COLO668 (cell line): ENCODE data around the gene GPR35.
"Not testable (repeated sequence)": the region's sequence is repeated elsewhere in the genome, so short reads cannot be mapped to it uniquely, and the experiment has no call there.

Source experiments
- DNase-seq: peaks from one replicate; lab custom pipeline; 2025; ENCODE audit not compliant: unreplicated experiment; lab: John Stamatoyannopoulos, UW

GPR35 gene

DNA sequence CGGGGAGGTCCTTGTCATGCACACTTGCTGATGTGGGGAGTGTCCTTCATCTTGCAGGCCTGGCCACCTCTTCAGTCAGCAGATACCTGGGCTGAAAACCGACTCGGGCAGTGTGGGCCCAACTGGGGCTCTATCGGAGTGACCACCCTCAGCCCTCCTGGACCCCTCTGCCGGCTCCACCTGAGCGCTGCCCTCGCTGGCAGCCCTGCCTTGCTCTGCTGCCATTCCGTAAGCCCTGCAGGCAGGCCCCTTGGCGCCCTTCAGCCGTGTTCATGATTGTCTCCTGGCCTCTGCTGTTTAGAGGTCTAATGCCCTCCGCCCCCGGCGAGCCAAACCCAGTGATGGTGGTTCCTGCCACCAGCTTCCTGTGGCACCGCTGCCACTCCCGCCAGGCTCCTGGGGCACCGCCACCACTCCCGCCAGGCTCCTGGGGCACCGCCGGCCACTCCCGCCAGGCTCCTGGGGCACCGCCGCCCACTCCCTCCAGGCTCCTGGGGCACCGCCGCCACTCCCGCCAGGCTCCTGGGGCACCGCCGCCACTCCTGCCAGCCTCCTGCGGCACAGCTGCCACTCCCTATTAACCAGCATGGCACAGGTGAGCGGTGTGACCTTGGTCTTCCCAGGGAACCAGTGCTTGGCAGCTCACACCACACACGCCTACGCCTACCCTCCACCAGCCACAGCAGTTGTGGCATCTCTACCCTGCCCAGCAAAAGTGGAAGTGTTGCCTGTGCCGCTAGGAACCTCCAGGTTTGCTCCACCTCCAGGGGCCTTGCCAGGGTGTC lies 22.8 kb upstream of the GPR35 start:
- no peak for DNase-seq

DNA sequence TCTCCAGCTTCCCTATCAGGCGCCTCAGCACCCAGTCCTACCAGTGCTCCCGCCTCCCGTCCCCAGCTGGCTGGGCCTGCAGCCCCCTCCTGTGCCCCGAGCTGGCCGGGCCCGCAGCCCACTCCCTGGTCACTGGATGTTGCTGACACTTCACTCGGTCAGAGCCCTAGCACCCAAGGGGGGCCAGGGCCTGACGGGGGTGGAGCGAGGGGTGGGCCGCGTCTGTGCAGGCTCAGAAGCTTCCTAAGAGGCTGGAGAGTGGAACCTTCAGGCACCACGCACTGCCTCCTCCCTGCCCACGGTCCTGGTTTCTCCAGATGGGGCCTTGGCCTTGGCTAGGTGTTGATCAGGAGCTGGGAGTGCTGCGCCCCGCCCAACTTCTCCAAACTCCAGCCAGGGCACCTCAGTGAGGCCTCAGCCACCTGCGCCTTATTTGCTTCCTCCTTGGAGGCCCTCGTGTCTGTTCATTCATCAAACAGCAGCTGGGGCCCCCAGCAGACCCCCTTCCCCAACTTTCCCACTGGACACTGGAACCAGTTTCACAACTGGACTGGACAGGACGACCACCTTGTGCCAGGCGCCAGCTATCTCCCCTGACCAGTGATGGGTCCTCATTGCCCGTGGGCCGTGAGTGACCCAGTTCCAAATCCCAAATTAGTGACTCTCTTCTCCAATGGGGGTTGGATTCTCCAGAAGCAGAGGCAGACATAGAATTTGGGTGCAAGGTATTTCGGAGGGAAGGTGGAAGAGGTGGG lies 22.0 kb upstream of the GPR35 start:
- DNase-seq = no peak

DNA sequence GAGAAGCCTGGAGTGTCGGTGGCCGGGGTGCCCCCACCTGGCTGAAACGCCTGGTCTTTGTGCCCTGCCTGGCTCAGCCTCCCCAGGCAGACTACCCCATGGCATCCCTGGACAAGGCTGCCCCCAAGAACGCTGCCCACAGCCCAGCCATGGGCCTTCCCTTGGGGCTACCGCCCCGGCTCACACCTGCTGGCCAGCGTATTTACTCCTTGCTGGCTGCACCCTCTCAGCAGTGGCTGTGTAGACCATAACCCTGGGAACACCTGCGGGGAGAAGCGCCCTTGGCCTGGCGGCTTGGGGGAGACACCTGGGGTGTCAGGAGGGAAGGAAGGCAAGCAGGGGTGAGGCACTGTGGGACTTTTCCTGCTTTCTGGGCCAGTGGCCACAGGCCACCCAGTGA lies 21.4 kb upstream of the GPR35 start:
- no peak for DNase-seq

DNA sequence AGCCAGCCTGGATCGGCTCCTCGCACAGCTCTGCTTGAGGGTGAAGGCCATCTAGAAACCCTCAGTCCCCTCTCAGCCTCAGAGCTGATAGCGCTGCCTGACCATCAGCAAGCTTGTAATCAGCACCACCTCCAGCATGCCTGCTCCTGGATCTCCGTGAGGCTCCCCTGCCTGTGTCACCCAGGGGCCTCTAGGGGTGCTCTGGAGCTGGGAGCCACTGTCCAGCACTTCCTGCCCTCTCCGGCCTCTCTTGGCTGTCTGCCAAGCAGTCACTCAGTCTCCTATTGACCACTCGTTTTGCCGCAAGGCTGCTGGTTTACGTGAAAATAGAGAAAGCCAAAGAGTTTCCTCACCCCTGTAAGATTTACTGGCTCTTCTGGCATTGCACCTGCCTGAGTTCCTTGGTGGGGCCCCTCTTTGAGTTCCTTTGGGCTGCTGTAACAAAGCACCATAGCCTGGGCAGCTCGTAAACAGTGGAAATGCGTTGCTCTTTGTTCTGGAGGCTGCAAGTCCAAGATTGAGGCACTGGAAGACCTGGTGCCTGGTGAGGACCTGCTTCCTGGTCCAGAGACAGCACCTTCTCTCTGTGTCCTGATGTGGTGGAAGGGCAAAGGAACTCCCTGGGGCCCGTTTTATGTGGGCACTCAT lies 20.9 kb upstream of the GPR35 start:
- peak; percentile 80 for DNase-seq

DNA sequence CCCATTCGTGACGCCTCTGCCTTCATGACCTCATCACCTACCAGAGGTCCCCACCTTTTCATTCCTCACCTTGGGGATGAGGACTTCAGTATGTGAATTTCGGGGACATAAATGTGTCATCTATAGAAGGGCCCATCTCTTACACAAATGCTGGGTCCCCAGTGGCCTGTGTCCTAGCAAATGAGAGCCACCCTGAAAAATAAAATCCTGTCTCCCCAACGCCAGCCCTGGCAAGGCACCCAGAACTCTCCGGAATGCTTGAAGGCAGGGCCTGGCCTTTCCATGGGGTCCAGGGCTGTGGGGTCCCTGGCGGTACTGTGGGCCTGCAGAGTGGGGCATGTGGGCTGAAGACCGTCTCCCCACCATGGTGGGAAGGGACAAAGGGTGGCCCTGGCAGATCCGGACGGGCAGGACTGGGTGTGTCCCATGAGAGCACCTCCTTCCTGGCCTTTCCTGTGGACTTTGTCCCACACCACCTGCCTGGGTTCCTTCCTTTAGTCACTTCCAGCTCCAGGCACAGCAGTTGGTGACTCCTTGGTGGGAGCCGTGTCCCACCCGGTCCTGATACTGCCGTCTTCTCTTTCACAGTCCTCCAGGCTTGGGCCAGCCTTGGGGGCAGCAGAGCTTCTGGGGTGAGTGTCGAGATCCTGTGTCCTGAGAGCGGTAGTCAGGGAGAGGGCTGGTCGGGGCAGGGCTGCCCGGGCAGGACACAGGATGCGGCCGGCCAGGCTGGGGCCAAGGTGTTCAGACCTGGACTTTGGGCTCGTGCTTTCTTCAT lies 20.2 kb upstream of the GPR35 start:
- peak; percentile 62 for DNase-seq

DNA sequence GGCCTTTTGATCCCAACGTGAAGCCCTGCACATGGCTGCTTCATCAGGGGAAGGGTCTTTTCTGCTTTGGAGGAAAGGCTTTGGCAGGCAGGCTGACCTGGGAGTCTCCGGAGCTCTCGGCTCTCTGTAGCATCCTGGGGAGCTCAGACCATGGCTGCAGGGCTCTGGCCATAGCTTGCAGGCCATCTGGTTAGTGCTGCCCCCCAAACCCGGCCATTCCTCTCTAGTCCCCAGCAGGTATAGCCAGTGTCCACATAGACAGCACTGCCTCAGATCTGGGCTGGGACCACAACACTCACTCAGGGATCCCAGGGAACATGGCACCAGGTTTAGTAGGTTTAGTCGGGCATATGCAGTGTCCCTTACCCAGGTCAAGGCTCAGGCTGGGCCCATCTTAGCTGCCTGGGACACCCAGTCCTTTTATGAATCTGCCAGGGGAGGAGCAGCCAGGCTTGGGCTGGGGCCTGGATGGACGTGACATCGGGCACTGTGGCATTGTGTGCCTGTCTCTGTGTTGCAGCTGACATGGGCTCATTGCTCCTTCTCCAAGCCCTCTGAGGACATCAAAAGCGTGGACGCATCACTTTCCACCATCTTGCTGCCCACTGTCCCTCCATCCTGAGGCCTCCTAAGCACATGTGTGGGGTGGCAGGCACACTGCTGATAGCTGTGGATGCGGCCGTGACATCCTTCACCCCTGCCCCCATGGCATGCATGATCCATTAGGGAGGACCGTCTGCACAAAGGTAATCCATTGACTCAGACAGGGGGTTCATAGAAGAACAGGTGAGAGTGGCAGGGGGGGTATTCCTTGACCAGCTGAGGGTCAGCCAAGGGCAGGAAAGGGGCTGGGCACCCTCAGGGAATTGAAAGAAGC lies 19.2 kb upstream of the GPR35 start:
- DNase-seq = no peak

DNA sequence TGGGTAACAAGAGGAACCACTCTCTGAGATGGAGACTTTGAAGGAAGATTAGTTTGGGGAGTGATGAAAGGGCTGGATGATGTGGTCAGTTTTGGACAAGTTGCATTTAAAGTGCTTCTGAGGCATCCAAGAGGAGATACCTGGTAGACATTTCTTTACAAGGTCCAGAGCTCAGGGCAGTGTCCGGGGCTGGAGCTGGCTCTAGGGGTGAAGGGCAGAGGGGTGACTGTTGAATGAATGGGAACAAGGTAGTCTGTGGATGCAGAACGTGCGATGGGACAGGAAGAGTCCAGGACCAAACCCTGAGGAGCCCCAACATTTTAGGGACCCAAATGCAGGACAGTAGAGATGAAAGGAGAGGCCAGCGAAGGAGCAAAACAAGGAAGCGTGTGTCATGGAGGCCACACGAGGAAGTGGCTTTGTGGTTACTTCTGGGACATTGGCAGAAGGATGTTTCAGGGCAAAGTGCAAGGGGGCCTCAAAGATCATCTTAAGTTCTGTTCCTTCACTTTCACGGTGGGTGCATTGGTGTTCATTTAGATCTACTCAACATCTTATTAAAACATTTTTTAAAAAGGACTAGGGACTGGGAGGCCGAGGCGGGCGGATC lies 13.6 kb upstream of the GPR35 start:
- no peak for DNase-seq

DNA sequence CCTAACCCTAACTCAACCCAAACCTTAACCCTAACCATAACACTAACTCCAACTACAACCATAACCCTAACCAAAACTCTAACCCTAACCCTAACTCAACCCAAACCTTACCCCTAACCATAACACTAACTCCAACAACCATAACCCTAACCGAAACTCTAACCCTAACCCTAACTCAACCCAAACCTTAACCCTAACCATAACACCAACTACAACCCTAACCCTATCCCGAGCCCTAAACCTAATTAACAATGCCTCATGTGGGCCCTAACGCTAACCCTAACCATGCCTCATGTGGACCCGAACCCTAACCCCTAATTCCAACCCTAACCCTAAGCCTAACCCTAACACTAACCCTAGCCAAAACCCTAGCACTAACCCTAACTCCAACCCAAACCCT lies 11.5 kb upstream of the GPR35 start:
- DNase-seq = no peak

DNA sequence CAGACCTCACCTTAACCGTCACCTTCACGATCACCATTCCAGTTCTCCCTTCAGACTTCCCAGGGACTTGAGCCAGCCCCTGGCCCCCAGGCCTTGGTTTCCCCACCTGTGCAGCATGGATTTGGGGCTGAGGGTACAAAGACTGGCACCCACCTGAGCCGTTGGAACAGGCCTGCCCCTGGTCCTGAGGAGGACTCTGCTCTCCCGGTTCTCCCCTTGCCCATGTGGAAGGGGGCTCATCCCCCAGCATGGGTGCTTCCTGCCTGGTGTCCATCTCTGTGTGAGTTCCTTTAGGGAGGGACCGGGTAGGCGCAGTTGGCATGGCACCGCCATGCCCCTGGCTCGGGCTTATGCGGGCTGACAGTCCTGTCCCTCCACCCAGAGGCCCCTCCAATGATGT lies 10.9 kb upstream of the GPR35 start:
- no peak for DNase-seq

DNA sequence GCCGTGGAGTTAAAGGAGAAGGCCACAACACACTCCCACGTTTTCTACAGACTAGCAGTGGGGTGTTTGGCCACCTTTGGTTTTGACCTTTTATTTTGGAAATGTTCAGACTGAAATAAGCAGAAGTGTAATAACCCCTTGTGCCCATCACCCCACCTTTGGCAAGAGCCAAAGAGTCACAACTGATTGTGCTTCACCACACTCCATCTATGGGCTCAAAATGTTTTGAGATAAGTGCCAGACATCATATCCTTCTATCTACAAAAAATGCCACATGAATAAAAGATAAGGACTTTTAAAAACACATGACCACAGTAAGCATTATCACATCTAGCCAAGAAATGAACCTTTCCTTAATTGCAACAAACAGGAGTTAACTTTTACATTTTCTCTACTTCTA lies 9.9 kb upstream of the GPR35 start:
- no peak for DNase-seq

DNA sequence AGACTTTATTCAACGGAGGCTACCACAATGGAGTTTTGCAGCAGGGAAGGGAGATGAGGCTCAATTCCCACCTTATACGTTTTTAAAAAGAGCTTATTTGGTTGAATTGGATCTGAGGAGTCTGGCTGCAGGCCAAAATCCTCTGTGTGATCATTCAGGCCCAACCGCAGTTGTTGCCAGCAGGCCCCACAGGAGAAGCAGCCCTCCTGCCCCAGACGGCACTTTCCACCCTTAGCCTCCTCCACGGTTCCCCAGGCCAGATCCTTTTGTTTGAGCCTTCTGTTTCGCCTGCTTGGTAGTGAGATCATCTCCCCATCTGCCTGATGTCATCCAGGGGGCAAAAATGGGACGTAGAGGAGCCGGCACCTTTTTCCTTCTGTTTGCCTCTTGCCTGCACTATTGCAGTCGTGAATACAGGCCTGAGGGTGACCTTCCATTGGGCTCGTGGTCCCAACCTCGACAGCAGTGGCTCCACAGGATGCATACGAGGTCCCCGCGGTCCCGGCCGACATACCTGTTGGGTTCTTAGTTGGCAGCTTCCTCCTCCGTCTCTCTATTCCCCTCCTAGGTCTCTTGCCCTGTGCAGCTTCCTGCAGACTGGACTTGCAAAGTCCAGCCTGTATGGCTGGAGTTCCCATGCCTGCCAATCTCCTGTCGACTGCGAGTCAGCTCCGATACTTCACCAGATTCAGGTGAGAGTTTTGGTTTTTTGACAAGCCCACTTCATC lies 9.3 kb upstream of the GPR35 start:
- DNase-seq = no peak

DNA sequence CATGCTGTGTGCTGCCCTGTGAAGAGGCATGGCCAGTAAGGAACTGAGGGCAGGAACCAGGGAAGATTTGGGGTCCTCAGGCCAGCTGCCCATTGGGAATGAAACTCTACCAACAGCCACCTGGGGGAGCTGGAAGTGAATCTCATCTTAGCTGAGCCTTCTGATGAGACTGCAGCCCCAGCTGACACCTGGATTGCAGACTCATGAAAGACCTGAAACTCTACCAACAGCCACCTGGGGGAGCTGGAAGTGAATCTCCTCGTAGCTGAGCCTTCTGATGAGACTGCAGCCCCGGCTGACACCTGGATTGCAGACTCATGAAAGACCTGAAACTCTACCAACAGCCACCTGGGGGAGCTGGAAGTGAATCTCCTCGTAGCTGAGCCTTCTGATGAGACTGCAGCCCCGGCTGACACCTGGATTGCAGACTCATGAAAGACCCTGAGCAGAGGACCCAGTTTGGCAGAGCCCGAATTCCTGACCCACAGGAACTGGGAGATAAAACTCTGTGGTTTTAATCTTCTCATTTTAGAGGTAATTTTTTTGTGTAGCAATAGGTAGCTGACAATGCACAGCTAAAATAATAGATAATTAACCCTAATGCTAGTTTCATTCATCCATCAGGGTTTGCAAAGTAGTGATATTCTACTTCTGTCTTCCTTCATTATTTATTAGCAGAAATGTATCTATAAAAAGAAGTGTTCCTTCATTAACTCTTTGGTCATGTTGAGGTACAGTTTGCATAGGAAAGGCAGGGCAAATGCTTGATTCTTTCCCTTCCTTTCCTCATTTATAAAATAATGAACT lies 8.2 kb upstream of the GPR35 start:
- DNase-seq = not testable (repeated sequence)

DNA sequence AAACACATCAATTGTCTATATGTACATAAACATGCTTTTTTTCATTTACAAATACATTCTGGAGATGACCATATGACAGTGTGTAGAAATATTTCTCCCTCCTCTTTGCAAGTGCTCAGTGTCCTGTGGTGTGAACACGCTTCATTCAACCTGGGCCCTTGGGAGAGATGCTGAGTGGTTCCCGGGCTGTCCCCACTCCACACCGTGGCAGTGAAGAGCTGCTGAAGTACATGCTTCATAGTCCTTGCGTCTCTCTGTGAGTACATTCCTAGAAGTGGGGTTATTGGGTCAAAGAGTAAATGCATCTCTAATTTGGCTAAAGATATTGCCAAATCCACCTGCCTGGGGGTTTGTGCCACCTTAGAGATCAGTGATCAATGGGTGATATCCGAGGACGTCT lies 6.5 kb upstream of the GPR35 start:
- DNase-seq = no peak

DNA sequence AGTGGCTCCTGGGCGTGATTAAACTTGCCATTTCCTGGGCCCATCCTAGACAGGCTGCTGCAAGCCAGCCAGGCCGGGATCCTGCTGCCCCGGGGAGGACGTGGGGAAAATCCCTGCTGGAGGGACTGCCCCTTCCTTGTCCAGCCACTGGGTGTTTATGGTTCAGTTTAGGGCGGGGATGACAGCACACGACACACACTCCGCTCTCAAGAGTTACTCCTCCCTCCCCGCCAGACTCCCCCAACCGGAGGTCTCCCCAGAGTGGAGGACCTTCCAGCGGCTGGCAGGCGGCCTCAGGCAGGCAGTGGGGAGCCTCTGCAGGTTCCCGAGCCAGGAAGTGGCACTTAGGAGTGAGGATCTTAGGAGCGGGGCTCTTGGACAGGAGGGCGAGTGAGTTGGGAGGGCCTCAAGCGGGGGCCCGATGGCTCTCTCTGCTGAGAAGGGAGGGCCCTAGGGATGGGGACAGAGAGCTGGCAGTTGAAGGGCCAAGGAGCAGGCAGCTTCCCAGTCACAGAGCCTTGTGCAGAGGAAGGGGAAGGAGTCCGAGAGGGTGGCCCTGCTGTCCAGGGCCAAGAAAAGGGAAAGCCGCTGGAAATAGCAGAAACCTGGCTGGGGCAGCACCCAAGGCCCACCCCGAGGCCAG lies 5.7 kb upstream of the GPR35 start:
- no peak for DNase-seq

DNA sequence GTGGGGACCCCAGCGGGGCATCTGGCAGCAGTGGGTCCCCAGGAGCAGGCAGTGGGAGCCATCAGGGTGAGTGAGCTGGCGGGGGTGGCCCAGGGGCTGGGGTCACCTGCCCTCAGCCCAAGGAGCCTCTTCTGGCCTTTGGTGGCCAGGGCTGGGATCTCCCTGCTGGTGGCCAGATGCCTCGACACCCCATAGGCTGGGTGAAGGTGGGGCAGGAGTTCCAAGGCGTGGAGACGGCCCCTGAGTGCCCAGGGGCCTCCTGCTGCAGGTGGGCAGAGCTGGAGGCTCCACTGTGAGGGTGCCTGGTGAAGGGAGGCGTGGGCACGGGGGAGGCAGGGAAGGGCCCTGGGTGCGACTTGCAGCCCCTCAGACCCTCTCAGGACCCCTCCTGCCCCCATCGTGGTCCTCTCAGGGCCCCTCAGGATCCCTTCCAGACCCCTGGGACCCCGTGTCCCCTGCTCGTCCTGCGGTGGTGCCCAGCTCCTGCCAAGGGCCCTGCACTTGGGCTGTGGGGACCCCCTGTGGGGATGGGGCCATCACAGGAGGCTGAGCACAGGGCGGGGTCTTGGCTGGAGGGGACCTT lies 5.0 kb upstream of the GPR35 start:
- DNase-seq = no peak

DNA sequence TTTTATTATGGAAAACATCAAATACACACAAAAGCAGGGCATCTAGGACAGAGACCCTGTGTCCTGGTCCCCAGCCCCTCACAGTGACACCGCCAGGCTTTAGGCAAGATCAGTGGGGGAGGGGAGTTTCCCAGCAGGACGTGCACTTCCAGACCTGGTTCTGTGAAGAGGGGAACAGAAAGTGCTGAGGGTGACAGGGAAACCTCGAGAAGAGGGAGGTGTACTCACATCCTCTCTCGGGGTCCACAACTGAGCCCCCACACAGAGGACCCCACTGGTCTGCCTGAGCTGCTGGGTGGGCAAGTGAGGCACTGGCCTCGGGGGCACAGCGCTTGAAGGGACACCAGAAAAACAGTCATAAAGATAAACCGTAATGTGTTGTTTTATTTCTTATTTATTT lies 4.4 kb upstream of the GPR35 start:
- DNase-seq = no peak

DNA sequence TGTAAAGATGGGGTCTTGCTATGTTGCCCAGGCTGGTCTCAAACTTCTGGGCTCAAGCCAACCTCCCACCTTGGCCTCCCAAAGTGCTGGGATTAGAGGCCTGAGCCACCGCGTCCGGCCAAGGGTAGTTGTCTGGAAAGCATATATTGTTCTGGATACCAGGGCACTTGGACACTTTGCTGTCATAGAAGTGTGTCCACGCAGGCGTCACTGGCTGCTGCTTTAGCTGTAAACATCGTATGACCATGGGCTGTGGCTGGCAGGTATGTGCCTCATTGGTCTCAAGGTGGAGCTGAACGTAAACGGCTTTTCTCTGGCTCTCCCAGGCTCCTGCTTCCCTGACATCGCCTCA lies 3.2 kb upstream of the GPR35 start:
- DNase-seq = no peak
